SU-DHL-6 (cell line): Measurements from ENCODE around the gene RIMBP2.

Experiments used
- H2AFZ ChIP-seq: fragments of 200-600 bp; sonication (generic); 2 replicates; pipeline ENCODE4 v1.6.1; 2014; ENCODE audit warnings: low read depth, mild to moderate bottlenecking, moderate library complexity, mixed read lengths, antibody characterized with exemption, low read length; ENCODE audit not compliant: severe bottlenecking
- H3F3A ChIP-seq: fragments of 200-600 bp; shearing (Covaris generic); 2 replicates; pipeline ENCODE4 v1.6.0; 2016; ENCODE audit warnings: antibody characterized with exemption, mild to moderate bottlenecking; ENCODE audit not compliant: insufficient read depth
- H3K27ac ChIP-seq: fragments of 200-600 bp; sonication (generic); 2 replicates; pipeline ENCODE4 v1.5.1; 2016; ENCODE audit warnings: low read depth, mild to moderate bottlenecking, low read length, moderate library complexity, mixed read lengths
- H3K27me3 ChIP-seq: fragments of 200-600 bp; sonication (generic), shearing (Covaris generic); 2 replicates; pipeline ENCODE4 v1.6.0; 2014; ENCODE audit warnings: mild to moderate bottlenecking, low read length
- H3K36me3 ChIP-seq: fragments of 200-600 bp; sonication (generic); 2 replicates; pipeline ENCODE4 v1.6.1; 2014; ENCODE audit warnings: mild to moderate bottlenecking, low read length, mixed read lengths
- H3K4me2 ChIP-seq: fragments of 300-600, 200-600 bp; shearing (Covaris generic), sonication (generic); 2 replicates; pipeline ENCODE4 v1.6.0; 2014; ENCODE audit warnings: low read length, low read depth, mild to moderate bottlenecking; ENCODE audit not compliant: poor library complexity, severe bottlenecking
- H3K4me3 ChIP-seq: fragments of 200-600 bp; sonication (generic); 2 replicates; pipeline ENCODE4 v1.5.1; 2014; ENCODE audit warnings: antibody characterized with exemption, low read length, mild to moderate bottlenecking, mixed read lengths; ENCODE audit not compliant: insufficient read depth, poor library complexity, severe bottlenecking
- H3K79me2 ChIP-seq: fragments of 200-600 bp; sonication (generic); 2 replicates; pipeline ENCODE4 v1.6.1; 2014; ENCODE audit warnings: mild to moderate bottlenecking, low read length, moderate library complexity; ENCODE audit not compliant: insufficient read depth
- H3K9ac ChIP-seq: fragments of 200-600 bp; sonication (generic); 2 replicates; pipeline ENCODE4 v1.7.0; 2014; ENCODE audit warnings: mild to moderate bottlenecking, low read length
- H3K9me2 ChIP-seq: fragments of 200-600 bp; sonication (generic); replicated peaks from 2 replicates; pipeline ENCODE4 v1.6.1; 2014; ENCODE audit warnings: low read length; ENCODE audit not compliant: insufficient read depth
- H3K9me3 ChIP-seq: fragments of 200-600 bp; sonication (generic); 2 replicates; pipeline ENCODE4 v1.6.1; 2014; ENCODE audit warnings: low read length, mixed read lengths; ENCODE audit not compliant: insufficient read depth
- H4K20me1 ChIP-seq: fragments of 200-600 bp; sonication (generic); 2 replicates; pipeline ENCODE4 v1.6.1; 2014; ENCODE audit warnings: low read depth, mild to moderate bottlenecking, antibody characterized with exemption, low read length, moderate library complexity, mixed read lengths
- EZH2phosphoT487 ChIP-seq: fragments of 200-600 bp; sonication (generic), shearing (Covaris generic); conservative IDR thresholded peaks from 2 replicates; pipeline ENCODE4 v1.6.1; 2018; ENCODE audit warnings: mild to moderate bottlenecking, antibody characterized with exemption, low read length, moderate library complexity, mixed read lengths
- TF ChIP-seq, protein P1 (sequence below): fragments of 200-600 bp; sonication (generic); IDR thresholded peaks from one replicate; pipeline ENCODE4 v1.5.1; 2017; ENCODE audit warnings: antibody characterized with exemption, mild to moderate bottlenecking, low read length, moderate library complexity; ENCODE audit not compliant: insufficient read depth, poor library complexity, severe bottlenecking

RIMBP2 gene

DNA sequence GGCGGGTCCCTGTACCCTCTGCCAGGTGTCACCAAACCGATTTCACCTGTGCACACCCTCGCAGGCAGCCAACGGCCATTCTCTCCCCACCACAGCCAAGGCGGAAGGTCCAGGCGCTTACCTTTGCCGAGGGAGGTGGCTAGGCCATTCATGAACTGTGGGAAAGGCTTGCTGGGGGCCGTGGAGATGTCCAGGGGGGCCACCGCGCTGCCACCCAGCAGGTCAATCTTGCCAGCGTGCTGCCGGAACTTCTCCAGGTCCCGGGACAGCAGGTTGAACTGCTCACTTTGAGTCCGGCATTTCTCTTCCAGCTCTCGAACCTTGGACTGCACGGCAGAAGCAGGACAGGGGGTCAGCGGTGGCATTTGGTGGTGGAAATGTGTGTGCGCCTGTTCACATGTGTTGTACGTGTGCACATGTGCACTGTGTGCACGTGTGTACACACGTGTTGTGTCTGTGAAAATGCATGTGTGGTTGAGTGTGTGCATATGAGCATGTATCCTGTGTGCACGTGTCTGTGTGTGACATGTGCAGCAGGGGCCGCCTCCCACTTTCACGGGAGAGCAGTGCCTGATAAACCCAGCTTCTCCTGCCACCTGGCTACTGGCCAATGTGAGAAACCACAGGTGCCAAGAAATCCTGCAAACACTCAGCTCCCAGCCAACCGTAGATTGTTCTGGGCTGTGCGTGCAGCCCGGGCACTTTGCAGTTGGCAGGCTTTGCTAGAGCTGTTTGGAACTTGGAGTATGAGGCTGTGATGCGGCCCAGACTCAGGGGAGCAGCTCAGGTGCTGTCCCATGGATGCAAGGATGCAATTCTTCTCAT lies 259.5 kb downstream of the RIMBP2 start:
- Histone ChIP-seq H3K9ac (no peak overlapping the region), H3K27ac (no peak overlapping the region), H3K79me2 (no peaks in the 10 kb centered on the region), H3K36me3 (no peaks in the 10 kb centered on the region), H3K9me3 (no peaks in the 10 kb centered on the region), H3F3A (no peaks in the 10 kb centered on the region), H4K20me1 (no peaks in the 10 kb centered on the region), H3K4me2 (no peak overlapping the region), H2AFZ (no peak overlapping the region), H3K9me2 (no peaks in the 10 kb centered on the region), H3K4me3 (no peak overlapping the region), H3K27me3 (no peaks in the 10 kb centered on the region)
- no peak for TF ChIP-seq EZH2phosphoT487
- TF ChIP-seq, protein P1, sequence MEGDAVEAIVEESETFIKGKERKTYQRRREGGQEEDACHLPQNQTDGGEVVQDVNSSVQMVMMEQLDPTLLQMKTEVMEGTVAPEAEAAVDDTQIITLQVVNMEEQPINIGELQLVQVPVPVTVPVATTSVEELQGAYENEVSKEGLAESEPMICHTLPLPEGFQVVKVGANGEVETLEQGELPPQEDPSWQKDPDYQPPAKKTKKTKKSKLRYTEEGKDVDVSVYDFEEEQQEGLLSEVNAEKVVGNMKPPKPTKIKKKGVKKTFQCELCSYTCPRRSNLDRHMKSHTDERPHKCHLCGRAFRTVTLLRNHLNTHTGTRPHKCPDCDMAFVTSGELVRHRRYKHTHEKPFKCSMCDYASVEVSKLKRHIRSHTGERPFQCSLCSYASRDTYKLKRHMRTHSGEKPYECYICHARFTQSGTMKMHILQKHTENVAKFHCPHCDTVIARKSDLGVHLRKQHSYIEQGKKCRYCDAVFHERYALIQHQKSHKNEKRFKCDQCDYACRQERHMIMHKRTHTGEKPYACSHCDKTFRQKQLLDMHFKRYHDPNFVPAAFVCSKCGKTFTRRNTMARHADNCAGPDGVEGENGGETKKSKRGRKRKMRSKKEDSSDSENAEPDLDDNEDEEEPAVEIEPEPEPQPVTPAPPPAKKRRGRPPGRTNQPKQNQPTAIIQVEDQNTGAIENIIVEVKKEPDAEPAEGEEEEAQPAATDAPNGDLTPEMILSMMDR: no peak

DNA sequence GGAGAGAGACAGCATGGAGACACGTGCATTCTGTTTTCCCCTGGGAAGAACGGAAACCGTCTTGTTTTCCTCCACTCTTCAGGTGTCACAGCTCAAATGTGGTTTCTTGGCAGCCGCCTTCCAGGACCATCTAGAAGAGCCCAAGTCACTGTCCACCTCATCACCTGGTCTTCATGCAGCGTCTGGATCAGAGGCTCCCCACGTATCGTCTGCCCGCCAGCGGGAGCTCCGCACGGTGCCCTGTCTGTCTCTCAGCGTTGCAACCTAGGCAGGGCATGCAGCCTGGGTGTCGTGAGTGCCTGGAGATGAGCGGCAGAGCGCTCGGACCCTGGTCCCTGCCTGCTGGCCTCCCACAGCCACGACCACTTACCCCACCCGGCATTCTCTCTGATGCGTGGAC lies 260.9 kb downstream of the RIMBP2 start:
- H3K4me3 ChIP-seq: no peak overlapping the region
- no peaks in the 10 kb centered on the region for H3K9me3 ChIP-seq
- H3K79me2 ChIP-seq: no peaks in the 10 kb centered on the region
- H3K9ac ChIP-seq: no peak overlapping the region
- H3K27me3 ChIP-seq: no peaks in the 10 kb centered on the region
- no peak overlapping the region for H2AFZ ChIP-seq
- no peaks in the 10 kb centered on the region for H3K36me3 ChIP-seq
- H3K27ac ChIP-seq: no peak overlapping the region
- H4K20me1 ChIP-seq: no peaks in the 10 kb centered on the region
- TF ChIP-seq, protein P1: no peak
- no peak for TF ChIP-seq EZH2phosphoT487
- H3F3A ChIP-seq: no peaks in the 10 kb centered on the region
- H3K9me2 ChIP-seq: no peaks in the 10 kb centered on the region
- no peak overlapping the region for H3K4me2 ChIP-seq

DNA sequence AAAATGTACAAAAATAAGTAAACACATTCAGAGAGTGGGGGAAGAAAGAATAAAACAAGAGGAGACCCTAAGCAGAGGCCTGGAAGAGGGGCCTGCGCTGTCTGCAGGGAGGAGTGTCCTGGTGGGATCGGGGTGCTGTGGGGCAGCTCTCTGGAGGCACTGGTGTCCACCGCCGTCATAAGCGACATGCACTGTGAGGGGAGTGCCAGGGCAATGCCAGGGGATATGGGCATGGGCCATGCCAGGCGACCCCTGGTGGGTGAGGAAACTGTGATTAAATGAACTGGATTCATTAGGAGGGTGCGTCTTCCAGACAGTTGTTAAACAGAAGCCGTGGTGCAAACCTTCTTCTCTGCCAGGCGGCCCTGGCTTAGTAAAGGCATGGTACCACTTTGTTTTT lies 261.8 kb downstream of the RIMBP2 start:
- Histone ChIP-seq H3F3A (no peaks in the 10 kb centered on the region), H3K4me3 (no peak overlapping the region), H3K9me3 (no peaks in the 10 kb centered on the region), H3K27ac (no peak overlapping the region), H3K27me3 (no peaks in the 10 kb centered on the region), H3K36me3 (no peaks in the 10 kb centered on the region), H4K20me1 (no peaks in the 10 kb centered on the region), H3K9ac (no peak overlapping the region), H3K79me2 (no peaks in the 10 kb centered on the region), H3K9me2 (no peaks in the 10 kb centered on the region), H3K4me2 (no peak overlapping the region), H2AFZ (no peak overlapping the region)
- TF ChIP-seq EZH2phosphoT487: no peak
- TF ChIP-seq, protein P1: no peak
